NT2/D1 (cell line): ENCODE measurements around the gene SLC9A9.

Experiments used
- SUZ12 ChIP-seq: IDR thresholded peaks from 2 replicates; pipeline ENCODE4 v1.6.1; 2011; ENCODE audit not compliant: insufficient read length, insufficient read depth; ENCODE audit errors: extremely low read depth
- YY1 ChIP-seq: IDR thresholded peaks from 2 replicates; pipeline ENCODE4 v1.6.1; 2011; ENCODE audit not compliant: insufficient read length, insufficient read depth
- ZNF274 ChIP-seq: IDR thresholded peaks from 2 replicates; pipeline ENCODE4 v1.6.1; 2011; ENCODE audit warnings: mild to moderate bottlenecking, low read depth, low read length

DNA sequence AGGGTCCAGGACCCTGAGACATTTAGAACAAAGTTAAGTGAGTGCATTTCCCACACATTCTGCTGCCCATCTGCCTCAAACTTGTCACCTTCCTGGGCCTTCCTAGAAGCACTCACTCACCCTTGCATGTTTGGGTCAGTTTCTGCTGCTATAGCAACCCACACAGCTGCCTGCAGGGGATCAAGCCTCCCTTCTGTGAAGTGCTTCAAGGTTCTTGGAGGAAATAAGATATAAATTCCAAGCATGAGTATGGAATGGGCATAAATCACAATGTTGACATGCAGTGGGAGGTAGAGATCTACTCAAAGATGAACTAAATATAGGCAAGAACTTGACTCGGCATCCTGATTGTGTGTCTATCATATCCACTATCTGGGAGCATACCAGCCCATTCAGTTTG is 140.4 kb downstream of the SLC9A9 start:
- TF ChIP-seq ZNF274: no peak
- TF ChIP-seq YY1: no peak
- no peak for TF ChIP-seq SUZ12
